ENCODE data around the gene ADPRHL1.

DNA sequence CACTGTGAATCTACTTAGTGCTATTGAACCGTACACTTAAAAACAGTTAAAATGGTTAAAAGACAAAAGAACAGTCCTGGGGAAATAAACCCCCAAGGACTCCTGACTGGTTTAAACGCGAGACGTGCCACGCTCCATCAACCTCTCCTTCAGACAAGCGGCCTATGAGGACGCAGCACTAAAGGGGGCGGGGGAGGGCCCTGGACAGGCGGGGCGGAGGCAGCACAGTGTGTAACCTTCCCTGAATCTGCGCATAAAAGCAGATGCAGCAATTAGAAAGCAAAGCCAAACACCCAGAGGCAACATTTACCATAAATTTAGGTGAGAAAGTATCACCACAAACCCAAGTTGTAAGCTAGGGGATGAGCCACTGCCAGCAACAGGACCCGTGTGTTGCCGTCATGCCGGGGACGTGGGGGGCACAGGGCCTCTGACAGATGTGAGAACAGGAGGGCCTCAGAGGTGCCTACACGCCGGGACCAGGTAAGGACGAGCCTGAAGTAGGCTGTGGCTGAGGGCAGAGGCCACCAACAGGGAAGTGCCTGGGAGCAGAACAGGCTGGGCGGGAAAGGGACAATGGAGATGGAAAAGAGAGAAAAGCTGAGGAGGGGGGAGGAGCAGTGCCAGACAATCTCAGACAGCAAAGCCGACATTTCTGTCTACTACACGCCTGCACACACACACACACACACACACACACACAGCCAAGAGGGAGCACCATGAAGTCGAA is 15.3 kb upstream of the ADPRHL1 start:
- TF ChIP-seq MAX (IDR thresholded peaks at IDR 0.05) (no peak), RAD21 (IDR thresholded peaks at IDR 0.05; ENCODE audit: low read depth) (no peak), ZBTB7A (IDR thresholded peaks at IDR 0.05; ENCODE audit: low read depth) (no peak), YY1 (IDR thresholded peaks at IDR 0.05; ENCODE audit: low read depth) (no peak)
